ENCODE data around the gene PEDS1.

- TF ChIP-seq CTCF (IDR thresholded peaks at IDR 0.05), result no peak
- no peak for TF ChIP-seq EP300 (IDR thresholded peaks at IDR 0.05)
- TF ChIP-seq POLR2A (IDR thresholded peaks at IDR 0.05), result no peak
Observed at GRCh38 chr20:50188879-50189680, 35.6 kb upstream of the PEDS1 start.

Data from gastroesophageal sphincter (tissue), 3 donors.